HL-60 (cell line): ENCODE data around the gene ZFHX3.

Experiments
- DNase-seq, 2 experiments: peaks; one replicate each; pipeline ENCODE4 v3.0.0-alpha.2; 2010 to 2020; ENCODE audit warnings: low read depth in 1 of 2, low spot score in 1 of 2
- H3K27ac ChIP-seq: fragments of 250-450 bp; sonication (Bioruptor Pico); replicated peaks from 2 replicates; pipeline ENCODE4 v1.5.1; 2020; ENCODE audit warnings: mild to moderate bottlenecking, moderate library complexity
- H3K27me3 ChIP-seq: fragments of 250-450 bp; sonication (Bioruptor Pico); 2 replicates; pipeline ENCODE4 v1.5.1; 2021; ENCODE audit warnings: mild to moderate bottlenecking, moderate library complexity; ENCODE audit not compliant: insufficient read depth, poor library complexity, severe bottlenecking
- H3K4me3 ChIP-seq: replicated peaks from 2 replicates; pipeline ENCODE4 v1.5.1; 2011; ENCODE audit warnings: mild to moderate bottlenecking, control low read depth, low read length; ENCODE audit not compliant: insufficient read depth
- GABPA ChIP-seq: IDR thresholded peaks from 2 replicates; pipeline ENCODE4 v1.6.1; 2012; ENCODE audit warnings: low read depth
- POLR2AphosphoS5 ChIP-seq: IDR thresholded peaks from 2 replicates; pipeline ENCODE4 v1.6.1; 2012; ENCODE audit warnings: low read depth
- SPI1 ChIP-seq: IDR thresholded peaks from 2 replicates; pipeline ENCODE4 v1.6.1; 2012; ENCODE audit warnings: low read depth, mild to moderate bottlenecking, borderline replicate concordance
- TF ChIP-seq, protein P1 (sequence below): IDR thresholded peaks from one replicate; pipeline ENCODE4 v1.5.1; 2011; ENCODE audit warnings: low read length, control low read depth, inconsistent platforms; ENCODE audit not compliant: insufficient read depth
- TF ChIP-seq, protein P2 (sequence below): IDR thresholded peaks from 2 replicates; pipeline ENCODE4 v1.6.1; 2012; ENCODE audit warnings: low read depth; ENCODE audit not compliant: insufficient replicate concordance

Gene ZFHX3

DNA sequence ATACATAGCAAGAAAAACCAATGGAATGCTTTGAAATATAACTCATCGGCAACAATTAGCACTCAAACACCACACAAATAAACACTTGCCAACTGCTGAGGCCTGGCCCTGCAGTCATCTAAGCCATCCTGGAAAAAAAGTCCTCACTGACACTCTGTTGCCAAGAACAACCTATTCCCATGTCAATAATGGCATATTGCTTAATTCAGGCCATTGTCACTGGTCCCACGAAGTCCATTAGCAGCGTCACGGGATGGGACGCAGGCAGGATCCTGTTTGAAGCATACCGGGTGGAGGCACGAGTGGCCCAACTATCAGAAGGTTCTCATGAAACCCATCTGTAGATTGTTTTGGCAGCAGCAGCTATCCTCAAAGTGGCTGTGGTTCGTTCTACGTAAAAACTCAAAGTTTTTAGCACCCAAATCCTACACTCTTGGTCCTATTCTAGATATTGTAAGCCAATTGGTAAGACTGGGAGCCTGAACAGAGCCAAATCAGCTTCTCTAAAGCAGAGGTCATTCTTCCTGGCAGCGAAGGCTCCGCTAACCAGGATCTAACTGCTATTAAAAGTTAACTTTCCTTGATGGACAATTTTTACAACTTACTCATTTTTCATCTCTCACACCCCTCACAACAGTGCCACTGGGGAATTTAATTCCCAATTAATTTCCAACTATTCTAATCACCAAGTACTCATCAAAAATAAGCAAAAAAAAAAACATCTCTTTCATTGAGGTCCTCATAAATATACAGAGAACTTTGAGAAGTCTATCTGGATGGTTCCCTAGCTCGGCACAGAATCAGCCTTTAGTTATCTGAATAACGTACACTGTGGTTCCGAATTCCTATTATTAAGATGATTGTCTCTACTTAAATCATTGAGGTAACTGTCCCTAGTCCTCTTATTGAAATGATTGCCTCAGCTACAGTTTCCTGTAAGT lies 91.5 kb downstream of the ZFHX3 start:
- TF ChIP-seq, protein P1, sequence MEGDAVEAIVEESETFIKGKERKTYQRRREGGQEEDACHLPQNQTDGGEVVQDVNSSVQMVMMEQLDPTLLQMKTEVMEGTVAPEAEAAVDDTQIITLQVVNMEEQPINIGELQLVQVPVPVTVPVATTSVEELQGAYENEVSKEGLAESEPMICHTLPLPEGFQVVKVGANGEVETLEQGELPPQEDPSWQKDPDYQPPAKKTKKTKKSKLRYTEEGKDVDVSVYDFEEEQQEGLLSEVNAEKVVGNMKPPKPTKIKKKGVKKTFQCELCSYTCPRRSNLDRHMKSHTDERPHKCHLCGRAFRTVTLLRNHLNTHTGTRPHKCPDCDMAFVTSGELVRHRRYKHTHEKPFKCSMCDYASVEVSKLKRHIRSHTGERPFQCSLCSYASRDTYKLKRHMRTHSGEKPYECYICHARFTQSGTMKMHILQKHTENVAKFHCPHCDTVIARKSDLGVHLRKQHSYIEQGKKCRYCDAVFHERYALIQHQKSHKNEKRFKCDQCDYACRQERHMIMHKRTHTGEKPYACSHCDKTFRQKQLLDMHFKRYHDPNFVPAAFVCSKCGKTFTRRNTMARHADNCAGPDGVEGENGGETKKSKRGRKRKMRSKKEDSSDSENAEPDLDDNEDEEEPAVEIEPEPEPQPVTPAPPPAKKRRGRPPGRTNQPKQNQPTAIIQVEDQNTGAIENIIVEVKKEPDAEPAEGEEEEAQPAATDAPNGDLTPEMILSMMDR, result no peak
- TF ChIP-seq POLR2AphosphoS5 (no peak), SPI1 (no peak), GABPA (no peak)
- TF ChIP-seq, protein P2, sequence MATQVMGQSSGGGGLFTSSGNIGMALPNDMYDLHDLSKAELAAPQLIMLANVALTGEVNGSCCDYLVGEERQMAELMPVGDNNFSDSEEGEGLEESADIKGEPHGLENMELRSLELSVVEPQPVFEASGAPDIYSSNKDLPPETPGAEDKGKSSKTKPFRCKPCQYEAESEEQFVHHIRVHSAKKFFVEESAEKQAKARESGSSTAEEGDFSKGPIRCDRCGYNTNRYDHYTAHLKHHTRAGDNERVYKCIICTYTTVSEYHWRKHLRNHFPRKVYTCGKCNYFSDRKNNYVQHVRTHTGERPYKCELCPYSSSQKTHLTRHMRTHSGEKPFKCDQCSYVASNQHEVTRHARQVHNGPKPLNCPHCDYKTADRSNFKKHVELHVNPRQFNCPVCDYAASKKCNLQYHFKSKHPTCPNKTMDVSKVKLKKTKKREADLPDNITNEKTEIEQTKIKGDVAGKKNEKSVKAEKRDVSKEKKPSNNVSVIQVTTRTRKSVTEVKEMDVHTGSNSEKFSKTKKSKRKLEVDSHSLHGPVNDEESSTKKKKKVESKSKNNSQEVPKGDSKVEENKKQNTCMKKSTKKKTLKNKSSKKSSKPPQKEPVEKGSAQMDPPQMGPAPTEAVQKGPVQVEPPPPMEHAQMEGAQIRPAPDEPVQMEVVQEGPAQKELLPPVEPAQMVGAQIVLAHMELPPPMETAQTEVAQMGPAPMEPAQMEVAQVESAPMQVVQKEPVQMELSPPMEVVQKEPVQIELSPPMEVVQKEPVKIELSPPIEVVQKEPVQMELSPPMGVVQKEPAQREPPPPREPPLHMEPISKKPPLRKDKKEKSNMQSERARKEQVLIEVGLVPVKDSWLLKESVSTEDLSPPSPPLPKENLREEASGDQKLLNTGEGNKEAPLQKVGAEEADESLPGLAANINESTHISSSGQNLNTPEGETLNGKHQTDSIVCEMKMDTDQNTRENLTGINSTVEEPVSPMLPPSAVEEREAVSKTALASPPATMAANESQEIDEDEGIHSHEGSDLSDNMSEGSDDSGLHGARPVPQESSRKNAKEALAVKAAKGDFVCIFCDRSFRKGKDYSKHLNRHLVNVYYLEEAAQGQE, result no peak
- no peaks in the 10 kb centered on the region for H3K27me3 ChIP-seq
- DNase-seq, result no peak

DNA sequence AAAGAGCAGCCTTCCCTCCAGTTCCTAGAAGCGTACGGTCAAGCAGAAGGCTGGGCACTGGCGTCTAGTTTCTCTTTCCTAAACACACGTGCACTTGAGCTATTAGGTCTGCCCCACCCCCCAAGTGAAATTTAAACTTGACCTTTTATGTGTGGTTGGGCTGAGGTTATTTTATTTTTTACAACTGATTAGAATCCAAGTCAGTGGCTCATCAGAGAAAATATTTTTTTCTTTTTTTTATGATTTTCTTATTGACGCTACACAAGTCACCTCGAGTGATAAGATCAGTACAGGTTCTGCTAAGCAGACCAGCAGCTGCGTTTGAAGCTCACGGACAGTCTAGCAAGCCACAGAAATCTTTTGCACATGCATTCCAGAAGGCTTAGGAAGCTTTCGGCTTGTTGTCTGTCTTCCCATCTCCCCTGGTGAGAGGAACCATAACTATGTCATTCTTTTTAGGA lies 95.1 kb downstream of the ZFHX3 start:
- no peaks in the 10 kb centered on the region for H3K27me3 ChIP-seq
- no peak for TF ChIP-seq POLR2AphosphoS5
- no peak for DNase-seq
- no peak overlapping the region for H3K4me3 ChIP-seq
- H3K27ac ChIP-seq, result no peak overlapping the region

More for the DNA sequence above, 91.5 kb downstream of the ZFHX3 start:
- Histone ChIP-seq H3K4me3 (no peak overlapping the region), H3K27ac (no peak overlapping the region)

DNA sequence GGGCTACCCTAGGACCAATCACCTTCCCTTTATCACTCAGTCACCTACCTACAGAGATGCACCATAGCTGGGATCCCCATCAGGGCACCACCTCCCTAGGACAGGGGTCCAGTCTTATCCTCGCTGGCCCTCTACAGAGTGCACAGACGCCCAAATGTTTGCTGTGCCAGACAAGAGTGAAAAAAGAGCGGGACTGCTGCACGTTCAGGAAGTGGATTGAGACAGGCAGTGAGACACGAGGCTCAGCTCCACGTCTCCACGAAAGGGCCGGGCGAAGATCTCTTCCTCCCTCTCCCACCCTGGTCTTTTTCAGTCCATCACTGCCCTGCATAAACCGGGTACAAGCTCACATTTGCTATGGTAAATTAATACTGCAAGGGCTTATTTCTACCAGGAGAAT lies 95.5 kb downstream of the ZFHX3 start:
- Histone ChIP-seq H3K27ac (no peak overlapping the region), H3K27me3 (no peaks in the 10 kb centered on the region), H3K4me3 (no peak overlapping the region)
- no peak for DNase-seq
- TF ChIP-seq POLR2AphosphoS5 (no peak), GABPA (no peak)
- TF ChIP-seq, protein P1, result no peak
- TF ChIP-seq, protein P2, result no peak

DNA sequence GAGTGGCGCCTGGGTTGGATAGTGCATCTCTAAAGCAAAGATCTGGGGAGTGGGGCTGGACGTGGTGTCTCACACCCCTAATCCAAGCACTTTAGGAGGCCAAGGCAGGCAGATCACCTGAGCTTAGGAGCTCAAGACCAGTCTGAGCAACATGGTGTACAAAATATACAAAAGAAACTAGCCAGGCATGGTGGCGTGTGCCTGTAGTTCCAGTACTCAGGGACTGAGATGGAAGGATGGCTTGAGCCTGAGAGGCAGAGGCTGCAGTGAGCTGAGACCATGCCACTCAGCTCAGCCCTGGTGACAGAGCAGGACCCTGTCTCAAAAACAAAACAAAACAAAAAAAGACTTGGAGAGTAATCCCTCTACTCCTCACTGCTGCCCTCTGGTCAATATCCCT lies 96.0 kb downstream of the ZFHX3 start:
- no peak for DNase-seq
- no peaks in the 10 kb centered on the region for H3K27me3 ChIP-seq
- TF ChIP-seq GABPA (no peak), POLR2AphosphoS5 (no peak), SPI1 (no peak)
- TF ChIP-seq, protein P1, result no peak
- TF ChIP-seq, protein P2, result no peak
- H3K4me3 ChIP-seq, result no peak overlapping the region
- H3K27ac ChIP-seq, result no peak overlapping the region
